NCI-H1092 treated with DMSO at 0.1 percent for 48 hours (cell line): Measurements from ENCODE around the gene XBP1.
"Not testable (repeated sequence)": the region's sequence is repeated elsewhere in the genome, so short reads cannot be mapped to it uniquely, and the experiment has no call there.

Experiments used
- DNase-seq: peaks from one replicate; lab custom pipeline; 2025; lab: John Stamatoyannopoulos, UW

XBP1 gene

GRCh38 chr22:28792491-28793383 lies 7.6 kb downstream of the XBP1 start:
- no peak for DNase-seq

GRCh38 chr22:28791841-28792490 lies 8.4 kb downstream of the XBP1 start:
- no peak for DNase-seq

- no peak for DNase-seq
Measured at GRCh38 chr22:28791124-28791523, 9.2 kb downstream of the XBP1 start.

- DNase-seq, result no peak
Measured at GRCh38 chr22:28788601-28789000, 11.8 kb downstream of the XBP1 start.

- DNase-seq, result no peak
Measured at GRCh38 chr22:28783786-28784671, 16.3 kb downstream of the XBP1 start.

- no peak for DNase-seq
Measured at GRCh38 chr22:28780296-28780695, 20.1 kb downstream of the XBP1 start.

GRCh38 chr22:28779833-28780232 lies 20.5 kb downstream of the XBP1 start:
- DNase-seq, result no peak

- DNase-seq, result no peak
Measured at GRCh38 chr22:28774378-28774777, 26.0 kb downstream of the XBP1 start.

- no peak for DNase-seq
Measured at GRCh38 chr22:28773461-28773867, 26.9 kb downstream of the XBP1 start.

- peak; percentile 92 for DNase-seq
Measured at GRCh38 chr22:28772633-28773460, 27.5 kb downstream of the XBP1 start, which contains the start of gene CCDC117. Gene CCDC117 (plus strand): TSS chr22:28772695. CDS start chr22:28772850, 155 bp downstream.

- DNase-seq, result peak; percentile 56
Measured at GRCh38 chr22:28771195-28771791, 29.1 kb downstream of the XBP1 start.

- no peak for DNase-seq
Measured at GRCh38 chr22:28769394-28770085, 30.8 kb downstream of the XBP1 start.

GRCh38 chr22:28768701-28769393 lies 31.5 kb downstream of the XBP1 start:
- DNase-seq, result no peak

- DNase-seq, result no peak
Measured at GRCh38 chr22:28766628-28767027, 33.7 kb downstream of the XBP1 start.

GRCh38 chr22:28762000-28762399 lies 38.4 kb downstream of the XBP1 start:
- DNase-seq, result not testable (repeated sequence)

- DNase-seq, result no peak
Measured at GRCh38 chr22:28761449-28761755, 39.0 kb downstream of the XBP1 start.

- no peak for DNase-seq
Measured at GRCh38 chr22:28759861-28760560, 40.4 kb downstream of the XBP1 start.

GRCh38 chr22:28754512-28754911 lies 45.9 kb downstream of the XBP1 start:
- DNase-seq, result not testable (repeated sequence)

- no peak for DNase-seq
Measured at GRCh38 chr22:28750471-28750881, 49.9 kb downstream of the XBP1 start.
